H9 (cell line): ENCODE results near the gene GDI2. TPM values are rescaled to one million over a fixed set of nuclear protein-coding genes. Genes with fewer than 3 reads are reported as not detected.

Source experiments
- DNase-seq: peaks from one replicate; pipeline ENCODE4 v3.0.0-alpha.2; 2017
- H2AFZ ChIP-seq: one replicate; pipeline ENCODE4 v1.6.1; 2013; ENCODE audit warnings: mild to moderate bottlenecking, low read length, control low read depth, moderate library complexity
- H2AK5ac ChIP-seq: 2 replicates; pipeline ENCODE4 v1.6.1; 2013; ENCODE audit warnings: low read length, control low read depth, mixed read lengths; ENCODE audit not compliant: insufficient read length
- H2BK120ac ChIP-seq: one replicate; pipeline ENCODE4 v1.6.1; 2013; ENCODE audit warnings: low read depth, mild to moderate bottlenecking, low read length, control low read depth, inconsistent platforms; ENCODE audit not compliant: poor library complexity, severe bottlenecking
- H2BK12ac ChIP-seq: 2 replicates; pipeline ENCODE4 v1.6.1; 2013; ENCODE audit warnings: low read length, control low read depth, mixed read lengths, low read depth; ENCODE audit not compliant: insufficient read length
- H2BK15ac ChIP-seq: 2 replicates; pipeline ENCODE4 v1.6.1; 2013; ENCODE audit warnings: low read depth, low read length, control low read depth
- H2BK20ac ChIP-seq: one replicate; pipeline ENCODE4 v1.6.1; 2013; ENCODE audit warnings: low read depth, mild to moderate bottlenecking, low read length, control low read depth, inconsistent platforms; ENCODE audit not compliant: poor library complexity, severe bottlenecking
- H2BK5ac ChIP-seq: 2 replicates; pipeline ENCODE4 v1.6.1; 2013; ENCODE audit warnings: low read length, control low read depth, mixed read lengths; ENCODE audit not compliant: insufficient read length
- H3K14ac ChIP-seq: 2 replicates; pipeline ENCODE4 v1.6.1; 2013; ENCODE audit warnings: low read length, control low read depth; ENCODE audit not compliant: insufficient read depth
- H3K18ac ChIP-seq: 2 replicates; pipeline ENCODE4 v1.6.1; 2013; ENCODE audit warnings: low read depth, mild to moderate bottlenecking, mixed read lengths, low read length, control low read depth; ENCODE audit not compliant: insufficient read length
- H3K23ac ChIP-seq: 2 replicates; pipeline ENCODE4 v1.6.1; 2013; ENCODE audit warnings: low read length, control low read depth, mixed read lengths, low read depth; ENCODE audit not compliant: insufficient read length
- H3K23me2 ChIP-seq: 2 replicates; pipeline ENCODE4 v1.6.1; 2013; ENCODE audit warnings: low read depth, mild to moderate bottlenecking, mixed read lengths, low read length, control low read depth; ENCODE audit not compliant: insufficient read length, poor library complexity, severe bottlenecking
- H3K27ac ChIP-seq: 2 replicates; pipeline ENCODE4 v1.5.1; 2013; ENCODE audit warnings: low read length, control low read depth, mixed read lengths, low read depth; ENCODE audit not compliant: insufficient read length
- H3K27me3 ChIP-seq: 2 replicates; pipeline ENCODE4 v1.6.1; 2013; ENCODE audit warnings: low read length, control low read depth, inconsistent platforms; ENCODE audit not compliant: insufficient read depth
- H3K4ac ChIP-seq: 2 replicates; pipeline ENCODE4 v1.6.1; 2013; ENCODE audit warnings: low read depth, mild to moderate bottlenecking, control low read depth, inconsistent platforms, low read length, moderate library complexity
- H3K4me1 ChIP-seq: 2 replicates; pipeline ENCODE4 v1.6.1; 2013; ENCODE audit warnings: low read length, control low read depth, inconsistent platforms; ENCODE audit not compliant: insufficient read depth
- H3K4me2 ChIP-seq: 2 replicates; pipeline ENCODE4 v1.6.1; 2013; ENCODE audit warnings: low read length, control low read depth, mixed read lengths; ENCODE audit not compliant: insufficient read length, insufficient read depth
- H3K56ac ChIP-seq: 2 replicates; pipeline ENCODE4 v1.6.1; 2013; ENCODE audit warnings: low read depth, mild to moderate bottlenecking, mixed read lengths, low read length, control low read depth; ENCODE audit not compliant: insufficient read length
- H3K79me1 ChIP-seq: 2 replicates; pipeline ENCODE4 v1.6.1; 2013; ENCODE audit warnings: low read depth, mild to moderate bottlenecking, moderate library complexity, low read length, control low read depth, inconsistent platforms; ENCODE audit not compliant: insufficient read depth, poor library complexity, severe bottlenecking
- H3K79me2 ChIP-seq: 2 replicates; pipeline ENCODE4 v1.6.1; 2013; ENCODE audit warnings: low read length, control low read depth, inconsistent platforms; ENCODE audit not compliant: insufficient read depth
- H3K9ac ChIP-seq: 2 replicates; pipeline ENCODE4 v1.6.1; 2013; ENCODE audit warnings: low read length, control low read depth, mixed read lengths; ENCODE audit not compliant: insufficient read length; ENCODE audit errors: extremely low read depth
- H3K9me3 ChIP-seq: one replicate; pipeline ENCODE4 v1.6.1; 2013; ENCODE audit warnings: low read depth, low read length, inconsistent platforms; ENCODE audit not compliant: control insufficient read depth
- H3T11ph ChIP-seq: one replicate; pipeline ENCODE4 v1.6.1; 2013; ENCODE audit warnings: mild to moderate bottlenecking, low read length, control low read depth, inconsistent platforms
- H4K20me1 ChIP-seq: one replicate; pipeline ENCODE4 v1.6.1; 2013; ENCODE audit not compliant: control insufficient read depth, insufficient read length, insufficient read depth
- H4K5ac ChIP-seq: 2 replicates; pipeline ENCODE4 v1.6.1; 2013; ENCODE audit warnings: low read depth, mild to moderate bottlenecking, mixed read lengths, low read length, control low read depth; ENCODE audit not compliant: insufficient read length
- H4K8ac ChIP-seq: replicated peaks from 2 replicates; pipeline ENCODE4 v1.6.1; 2013; ENCODE audit warnings: low read length, control low read depth, mixed read lengths, low read depth; ENCODE audit not compliant: insufficient read length
- H4K91ac ChIP-seq: 2 replicates; pipeline ENCODE4 v1.6.1; 2013; ENCODE audit warnings: low read depth, mild to moderate bottlenecking, moderate library complexity, mixed read lengths, low read length, control low read depth; ENCODE audit not compliant: insufficient read length
- H3K27ac Mint-ChIP-seq, 3 experiments: 2 replicates in 2 of 3; 3 replicates in 1 of 3; pipeline ENCODE4 v1.8.0; 2020 to 2021; ENCODE audit warnings: mixed read lengths in 3 of 3, mild to moderate bottlenecking in 1 of 3, moderate library complexity in 1 of 3
- H3K27me3 Mint-ChIP-seq: 2 replicates; pipeline ENCODE4 v1.8.0; 2021; ENCODE audit warnings: low read depth, mild to moderate bottlenecking, moderate library complexity, mixed read lengths
- H3K36me3 Mint-ChIP-seq, 3 experiments: 2 replicates in 2 of 3; 3 replicates in 1 of 3; pipeline ENCODE4 v1.8.0; 2020 to 2021; ENCODE audit warnings: low read depth in 3 of 3, mixed read lengths in 3 of 3; ENCODE audit not compliant: insufficient read depth in 1 of 3
- H3K4me1 Mint-ChIP-seq, 2 experiments: 2 replicates each; pipeline ENCODE4 v1.8.0; 2020; ENCODE audit warnings: mixed read lengths in 2 of 2
- H3K4me3 Mint-ChIP-seq, 2 experiments: 2 replicates in 1 of 2; 3 replicates in 1 of 2; pipeline ENCODE4 v1.8.0; 2020 to 2021; ENCODE audit warnings: mild to moderate bottlenecking in 2 of 2, mixed read lengths in 2 of 2, moderate library complexity in 1 of 2
- H3K9me3 Mint-ChIP-seq, 2 experiments: 2 replicates in 1 of 2; 3 replicates in 1 of 2; pipeline ENCODE4 v1.8.0; 2020; ENCODE audit warnings: mild to moderate bottlenecking in 2 of 2, mixed read lengths in 2 of 2, moderate library complexity in 1 of 2
- CTCF ChIP-seq: fragments of 200-600 bp; sonication (generic); conservative IDR thresholded peaks from 3 replicates; pipeline ENCODE4 v1.8.0; 2021; ENCODE audit warnings: antibody characterized with exemption, mild to moderate bottlenecking
- WGBS: extraction: QIAGEN DNeasy Blood & Tissue Kit; methylation state at CpG from one replicate; pipeline ENCODE4 v1.1.7; 2013; ENCODE audit warnings: missing lambda C conversion rate, low lambda C conversion rate, mixed read lengths; ENCODE audit not compliant: insufficient read length; ENCODE audit errors: extremely low coverage; 5-methylcytosine and 5-hydroxymethylcytosine counted together
- total RNA-seq: library from RNA; stranded (reverse); gene quantifications from 2 replicates; pipeline ENCODE4 v1.2.1, GENCODE V29; 2021

The GDI2 gene
- total RNA-seq, 1 experiment from 2014 or later: 351 TPM

DNA sequence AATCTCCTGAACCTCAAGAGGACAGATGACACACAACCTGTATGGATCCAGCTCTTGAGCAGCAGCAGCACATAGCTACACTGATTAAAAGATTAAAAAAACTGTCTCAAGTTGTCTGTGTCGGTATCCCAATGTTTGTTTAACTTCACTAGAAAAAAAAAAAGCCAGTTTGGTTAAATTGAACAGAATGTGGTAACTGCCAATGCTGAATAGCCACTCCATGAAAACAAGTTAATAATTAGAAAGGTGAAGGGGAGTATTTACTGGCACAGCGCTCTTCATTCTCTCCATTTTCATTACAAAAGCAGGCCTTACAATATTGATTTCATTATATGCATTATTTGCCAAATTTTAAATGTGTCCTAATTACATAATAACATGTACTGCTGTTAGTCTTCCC, 47.6 kb downstream of the GDI2 start:
- Histone ChIP-seq H2AK5ac (no peak overlapping the region), H2AFZ (no peak overlapping the region), H3K56ac (no peak overlapping the region), H3K79me2 (no peaks in the 10 kb centered on the region), H3K4me1 (no peaks in the 10 kb centered on the region), H2BK15ac (no peak overlapping the region), H3K14ac (no peak overlapping the region), H3K27me3 (no peaks in the 10 kb centered on the region), H2BK12ac (no peak overlapping the region), H3K4me2 (no peak overlapping the region), H4K8ac (no peak overlapping the region), H4K5ac (no peak overlapping the region), H3T11ph (no peak overlapping the region), H3K27ac (no peak overlapping the region), H4K20me1 (no peaks in the 10 kb centered on the region), H3K79me1 (no peaks in the 10 kb centered on the region), H3K18ac (no peak overlapping the region), H2BK5ac (no peak overlapping the region), H4K91ac (no peak overlapping the region), H3K4ac (no peak overlapping the region), H3K23me2 (no peaks in the 10 kb centered on the region), H3K9ac (no peak overlapping the region), H3K9me3 (no peaks in the 10 kb centered on the region), H3K23ac (no peak overlapping the region), H2BK20ac (no peak overlapping the region), H2BK120ac (no peak overlapping the region)
- Mint-ChIP-seq H3K9me3 (no peaks in the 10 kb centered on the region), H3K4me3 (no peak overlapping the region), H3K4me1 (no peaks in the 10 kb centered on the region), H3K36me3 (peaks cover 38 to 76% (median 76%) of the 10 kb centered on the region in 3 experiments; a peak in 6 of 7 replicates), H3K27me3 (no peaks in the 10 kb centered on the region), H3K27ac (no peak overlapping the region)
- WGBS: no CpG with 5 or more reads among the region's 2 CpGs
- no peak for DNase-seq
- no peak for TF ChIP-seq CTCF
